K562 (cell line): ENCODE measurements around the gene TACSTD2. TPM values are rescaled to one million over a fixed set of nuclear protein-coding genes. Genes with fewer than 3 reads are reported as not detected.

Experiments used
- ATAC-seq: fragments of 200-7000 bp; cut with Tn5 transposase; 3 replicates; pipeline ENCODE4 v1.9.1; 2020; ENCODE audit warnings: moderate library complexity
- BruUV-seq: library from RNA; stranded (reverse); fragments of 400-500 nt; replicated peaks from 2 replicates; lab custom pipeline; 2021; lab: Mats Ljungman, UMichigan
- CTCF ChIA-PET: fragments of 300-600 bp; formaldehyde crosslinking; extraction: SDS; loops from one replicate; lab custom pipeline; 2021; ENCODE audit warnings: low intra/inter-chr PET ratio; lab: Yijun Ruan, JAX
- POLR2A ChIA-PET: fragments of 300-600, 350-650 bp; sonication (Branson Sonifier 250); formaldehyde crosslinking; extraction: SDS; loops from one replicate; lab custom pipeline; 2021; ENCODE audit warnings: antibody characterized with exemption, inconsistent platforms; lab: Yijun Ruan, JAX
- DNase-seq, 4 experiments: peaks; one replicate each; pipeline versions ENCODE4 v3.0.0 to v3.0.0-alpha.2; 2011 to 2018; ENCODE audit warnings: low spot score in 3 of 4, mixed read lengths in 3 of 4; ENCODE audit errors: extremely low read depth in 1 of 4
- FAIRE-seq: peaks from 2 replicates; lab custom pipeline; 2011; peaks lifted over from hg19 to GRCh38; lab: Jason Lieb, UNC
- H2AFZ ChIP-seq: 2 replicates; pipeline ENCODE4 v1.6.0; 2011; ENCODE audit warnings: low read depth, low read length, control low read depth, inconsistent platforms
- H3K27ac ChIP-seq: fragments of 200-600 bp; 3 replicates; pipeline ENCODE4 v1.8.0; 2011; ENCODE audit warnings: low read depth, mild to moderate bottlenecking, control low read depth, inconsistent platforms, low read length, moderate library complexity, mixed read lengths; ENCODE audit errors: extremely low read depth
- H3K27me3 ChIP-seq, 2 experiments: fragments of 300-600 bp in 1 of 2; 2 replicates in 1 of 2; 3 replicates in 1 of 2; pipeline versions ENCODE4 v1.6.0 to v1.8.0; 2011; ENCODE audit warnings: inconsistent platforms in 2 of 2, low read length in 2 of 2, mild to moderate bottlenecking in 1 of 2, mixed read lengths in 1 of 2, moderate library complexity in 1 of 2; ENCODE audit not compliant: control insufficient read depth in 2 of 2, insufficient read depth in 2 of 2
- H3K36me3 ChIP-seq: fragments of 300-600 bp; 3 replicates; pipeline ENCODE4 v1.8.0; 2011; ENCODE audit warnings: mild to moderate bottlenecking, low read length, inconsistent platforms; ENCODE audit not compliant: control insufficient read depth, insufficient read depth
- H3K4me1 ChIP-seq, 2 experiments: fragments of 200-600 bp in 1 of 2; replicated peaks in 1 of 2; 2 replicates in 1 of 2; 3 replicates in 1 of 2; pipeline versions ENCODE4 v1.5.1 to v1.8.0; 2011; ENCODE audit warnings: inconsistent platforms in 2 of 2, low read length in 2 of 2, mild to moderate bottlenecking in 1 of 2, mixed read lengths in 1 of 2, moderate library complexity in 1 of 2; ENCODE audit not compliant: control insufficient read depth in 2 of 2, insufficient read depth in 2 of 2
- H3K4me2 ChIP-seq: 2 replicates; pipeline ENCODE4 v1.6.1; 2011; ENCODE audit warnings: low read length, control low read depth, inconsistent platforms, mixed read lengths; ENCODE audit not compliant: insufficient read depth
- H3K4me3 ChIP-seq: fragments of 200-600 bp; sonication (generic), shearing (Covaris generic); 2 replicates; pipeline ENCODE4 v1.5.1; 2016; ENCODE audit warnings: control low read depth, inconsistent platforms
- H3K79me2 ChIP-seq: fragments of 200-600 bp; 3 replicates; pipeline ENCODE4 v1.8.0; 2011; ENCODE audit warnings: low read length, inconsistent platforms; ENCODE audit not compliant: control insufficient read depth, insufficient read depth
- H3K9ac ChIP-seq, 2 experiments: 2 replicates each; pipeline versions ENCODE4 v1.6.0 to v1.6.1; 2011; ENCODE audit warnings: low read depth in 2 of 2, low read length in 2 of 2, control low read depth in 1 of 2, inconsistent platforms in 1 of 2, mild to moderate bottlenecking in 1 of 2, mixed read lengths in 1 of 2; ENCODE audit not compliant: insufficient read depth in 1 of 2
- H3K9me1 ChIP-seq: one replicate; pipeline ENCODE4 v1.6.0; 2011; ENCODE audit warnings: inconsistent platforms, mild to moderate bottlenecking, low read length, moderate library complexity; ENCODE audit not compliant: control insufficient read depth, insufficient read depth
- H3K9me3 ChIP-seq: replicated peaks from 2 replicates; pipeline ENCODE4 v1.5.1; 2011; ENCODE audit warnings: low read depth, low read length, inconsistent platforms; ENCODE audit not compliant: control insufficient read depth, insufficient read depth
- H4K20me1 ChIP-seq: replicated peaks from 2 replicates; pipeline ENCODE4 v1.6.1; 2011; ENCODE audit warnings: low read length, inconsistent platforms, mixed read lengths; ENCODE audit not compliant: control insufficient read depth, insufficient read depth
- BDP1 ChIP-seq: IDR thresholded peaks from 3 replicates; pipeline ENCODE4 v1.6.1; 2011; ENCODE audit not compliant: insufficient read length, insufficient read depth
- MLLT1 ChIP-seq, 2 experiments: fragments of 450-650 bp; IDR thresholded peaks; 2 replicates each; pipeline ENCODE4 v1.6.1; 2016
- NELFE ChIP-seq: IDR thresholded peaks from 2 replicates; pipeline ENCODE4 v1.6.1; 2011; ENCODE audit warnings: mild to moderate bottlenecking; ENCODE audit not compliant: insufficient read depth, insufficient read length
- SETDB1 ChIP-seq: IDR thresholded peaks from one replicate; pipeline ENCODE4 v1.6.1; 2012; ENCODE audit warnings: low read length, control low read depth, inconsistent platforms
- SMARCB1 ChIP-seq: IDR thresholded peaks from 2 replicates; pipeline ENCODE4 v1.6.1; 2011; ENCODE audit warnings: improper control_type of control experiment, low read depth; ENCODE audit not compliant: insufficient read length
- STAG1 ChIP-seq: sonication (generic); formaldehyde crosslinking; IDR thresholded peaks from 2 replicates; pipeline ENCODE4 v1.5.0; 2020; ENCODE audit warnings: missing genetic modification reagents, borderline replicate concordance
- TCF3 ChIP-seq: sonication (generic); formaldehyde crosslinking; IDR thresholded peaks from 2 replicates; pipeline ENCODE4 v1.4.0; 2020; ENCODE audit warnings: mild to moderate bottlenecking, missing genetic modification reagents
- ZBTB1 ChIP-seq: sonication (generic); formaldehyde crosslinking; IDR thresholded peaks from 2 replicates; pipeline ENCODE4 v1.8.1; 2023; ENCODE audit warnings: missing genetic modification reagents, low read depth, mild to moderate bottlenecking, borderline replicate concordance
- WGBS: fragments of 100-300 bp; shearing (Covaris generic); methylation state at CpG from one replicate; pipeline ENCODE4 v1.1.6; 2016; ENCODE audit warnings: low coverage, mixed read lengths; ENCODE audit not compliant: insufficient coverage; ENCODE audit errors: missing lambda C conversion rate; 5-methylcytosine and 5-hydroxymethylcytosine counted together
- in situ Hi-C: fragments of 300-500 bp; cut with MboI; formaldehyde crosslinking; loops from 4 replicates; pipeline ENCODE4 v1.15.0; 2018; ENCODE audit warnings: inconsistent platforms, mixed read lengths
- intact Hi-C: fragments of 100-400 bp; cut with micrococcal nuclease; formaldehyde crosslinking; loops from 2 replicates; pipeline ENCODE4 v1.14.2; 2022
- polyA plus RNA-seq, 8 experiments: library from polyadenylated mRNA; depleted of rRNA in 4 of 8; stranded (reverse) in 5 of 8; unstranded in 3 of 8; fragments of >200 nt; fragmentation: Nextera tagmentation in 2 of 8; fragmentation: Illumina TruSeq in 1 of 8; extraction: Ambion mirVana in 2 of 8; extraction: Trizol in 1 of 8; gene quantifications; 2 replicates each; pipeline versions ENCODE4 v1.2.1 to v1.2.3, GENCODE V29; 2011 to 2014; ENCODE audit warnings: inconsistent platforms in 1 of 8, missing spikeins in 1 of 8
- total RNA-seq, 7 experiments: library from RNA; depleted of rRNA in 6 of 7; stranded (reverse); fragments of >200 nt in 6 of 7; fragmentation: Illumina TruSeq in 2 of 7; extraction: Trizol in 2 of 7; gene quantifications; 2 replicates each; pipeline versions ENCODE4 v1.2.1 to v1.2.3, GENCODE V29; 2011 to 2021; ENCODE audit warnings: low replicate concordance in 1 of 7

Gene TACSTD2
- total and polyA plus RNA-seq, 9 of the 15 experiments (the other 6 are each of a cell fraction or from before 2014, with no cell fraction given), result 0.04 to 0.31 TPM; not detected in 7

- ChIA-PET POLR2A (no interaction called here), CTCF (no interaction called here)
- Histone ChIP-seq H3K9ac (no peak overlapping the region; a peak in 1 of 4 replicates), H3K9me1 (no peaks in the 10 kb centered on the region), H3K27me3 (peaks cover 6 to 8% of the 10 kb centered on the region in 2 experiments; a peak in 2 of 5 replicates), H2AFZ (no peak overlapping the region), H3K36me3 (no peaks in the 10 kb centered on the region), H3K4me2 (no peak overlapping the region), H3K27ac (no peak overlapping the region), H4K20me1 (no peaks in the 10 kb centered on the region), H3K4me3 (no peak overlapping the region), H3K9me3 (no peaks in the 10 kb centered on the region), H3K79me2 (no peaks in the 10 kb centered on the region), H3K4me1 (no peaks in the 10 kb centered on the region; a peak in 1 of 5 replicates)
- no peak for TF ChIP-seq TCF3
- no peak for TF ChIP-seq MLLT1 (IDR thresholded peaks at IDR 0.05)
- no peak for TF ChIP-seq ZBTB1 (CRISPR knock-in tag)
- TF ChIP-seq SETDB1, result no peak
- TF ChIP-seq SMARCB1, result no peak
- TF ChIP-seq STAG1, result no peak
- no peak for TF ChIP-seq BDP1
- no peak for TF ChIP-seq NELFE
- DNase-seq, result no peak
- ATAC-seq, result no peak
- FAIRE-seq, result no peak
- in situ Hi-C loops, result no loop called here
- no TSS peak for BruUV-seq
- intact Hi-C loops, result no loop called here
- 3% methylated on average over 2 of the region's 2 CpGs for WGBS
These were observed 6.2 kb downstream of the TACSTD2 start for GRCh38 chr1:58570817-58571216.
